ENCODE results near the gene HIVEP2. TPM values are rescaled to one million over a fixed set of nuclear protein-coding genes. Genes with fewer than 3 reads are reported as not detected.

The HIVEP2 gene
- total and polyA plus RNA-seq, 2 donors (not counting 3 experiments of a cell fraction or from before 2014, with no cell fraction given): 1.3 to 4.7 TPM

DNA sequence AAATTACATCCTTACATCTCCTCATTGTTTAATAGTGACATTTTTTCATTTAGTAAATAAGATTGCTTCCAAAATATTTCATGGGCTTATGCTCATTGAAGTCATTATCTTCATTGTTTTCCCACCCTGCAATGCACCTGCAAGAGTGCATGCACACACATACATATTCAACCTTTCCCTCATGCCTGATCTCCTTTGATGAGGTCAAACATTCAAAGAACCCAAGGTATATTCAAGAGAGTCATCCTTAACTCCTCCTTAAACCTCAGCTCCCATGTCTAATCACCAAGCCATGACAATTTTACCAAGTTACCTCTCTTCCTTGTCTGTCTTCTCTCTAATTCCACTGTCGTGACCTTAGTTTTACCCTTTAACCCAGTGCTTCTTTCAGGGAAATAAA is 56.5 kb downstream of the HIVEP2 start:
- POLR2A ChIA-PET: no interaction called here
- intact Hi-C loops (cut with micrococcal nuclease) (no loop called here), dilution Hi-C loops (cut with MboI; ENCODE audit: extremely low pct_ligation_motif_present, low sequenced_read_pairs) (no loop called here)
- no TSS peak for BruUV-seq (replicated peaks)
- no peaks in the 10 kb centered on the region for H3K9me1 ChIP-seq (replicated peaks; ENCODE audit: control insufficient read depth, extremely low read depth, insufficient read depth, low read length)
- H3K36me3 ChIP-seq (ENCODE audit: control insufficient read depth in 2 of 2, extremely low read depth in 1 of 2, insufficient read depth in 2 of 2, low read length in 2 of 2): no peaks in the 10 kb centered on the region
- FAIRE-seq (no peak), DNase-seq (ENCODE audit: low read depth, low spot score) (no peak)
- peaks cover 32% of the 10 kb centered on the region for H3K4me1 ChIP-seq (ENCODE audit: control insufficient read depth, extremely low read depth, insufficient read depth, low read length)
- H4K20me1 ChIP-seq (replicated peaks; ENCODE audit: control insufficient read depth, extremely low read depth, insufficient read depth, low read length): no peaks in the 10 kb centered on the region
- no peaks in the 10 kb centered on the region for H3K79me2 ChIP-seq (ENCODE audit: control insufficient read depth, insufficient read depth, low read length)
- no peak overlapping the region for H3K4me2 ChIP-seq (ENCODE audit: insufficient read depth, low read length)
- TF ChIP-seq FOS (IDR thresholded peaks at IDR 0.05; ENCODE audit: borderline replicate concordance, insufficient read depth, low read length): no peak
- TF ChIP-seq, protein P1, sequence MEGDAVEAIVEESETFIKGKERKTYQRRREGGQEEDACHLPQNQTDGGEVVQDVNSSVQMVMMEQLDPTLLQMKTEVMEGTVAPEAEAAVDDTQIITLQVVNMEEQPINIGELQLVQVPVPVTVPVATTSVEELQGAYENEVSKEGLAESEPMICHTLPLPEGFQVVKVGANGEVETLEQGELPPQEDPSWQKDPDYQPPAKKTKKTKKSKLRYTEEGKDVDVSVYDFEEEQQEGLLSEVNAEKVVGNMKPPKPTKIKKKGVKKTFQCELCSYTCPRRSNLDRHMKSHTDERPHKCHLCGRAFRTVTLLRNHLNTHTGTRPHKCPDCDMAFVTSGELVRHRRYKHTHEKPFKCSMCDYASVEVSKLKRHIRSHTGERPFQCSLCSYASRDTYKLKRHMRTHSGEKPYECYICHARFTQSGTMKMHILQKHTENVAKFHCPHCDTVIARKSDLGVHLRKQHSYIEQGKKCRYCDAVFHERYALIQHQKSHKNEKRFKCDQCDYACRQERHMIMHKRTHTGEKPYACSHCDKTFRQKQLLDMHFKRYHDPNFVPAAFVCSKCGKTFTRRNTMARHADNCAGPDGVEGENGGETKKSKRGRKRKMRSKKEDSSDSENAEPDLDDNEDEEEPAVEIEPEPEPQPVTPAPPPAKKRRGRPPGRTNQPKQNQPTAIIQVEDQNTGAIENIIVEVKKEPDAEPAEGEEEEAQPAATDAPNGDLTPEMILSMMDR (IDR thresholded peaks at IDR 0.05; ENCODE audit: extremely low read depth in 1 of 2, insufficient read depth in 1 of 2, low read depth in 1 of 2, low read length in 2 of 2): no peak
- H3K27ac ChIP-seq (ENCODE audit: insufficient read depth, low read depth, low read length): no peak overlapping the region
- H2AFZ ChIP-seq (ENCODE audit: low read depth, low read length): no peak overlapping the region
- no peak overlapping the region for H3K4me3 ChIP-seq (replicated peaks in 1 of 3; ENCODE audit: insufficient read depth in 1 of 3, low read depth in 1 of 3, low read length in 3 of 3)
- CTCF ChIA-PET: interaction anchor here (1.5 kb wide), 1 partner anchor 52 kb away, joined by 3 read pairs; no protein-coding TSS in a partner anchor
- no peaks in the 10 kb centered on the region for H3K27me3 ChIP-seq (ENCODE audit: control insufficient read depth in 2 of 2, insufficient read depth in 2 of 2, low read length in 2 of 2)
- H3K9me3 ChIP-seq (replicated peaks; ENCODE audit: control insufficient read depth, insufficient read depth, low read length): no peaks in the 10 kb centered on the region
- H3K9ac ChIP-seq (replicated peaks; ENCODE audit: extremely low read depth, insufficient read depth, low read length): no peak overlapping the region

DNA sequence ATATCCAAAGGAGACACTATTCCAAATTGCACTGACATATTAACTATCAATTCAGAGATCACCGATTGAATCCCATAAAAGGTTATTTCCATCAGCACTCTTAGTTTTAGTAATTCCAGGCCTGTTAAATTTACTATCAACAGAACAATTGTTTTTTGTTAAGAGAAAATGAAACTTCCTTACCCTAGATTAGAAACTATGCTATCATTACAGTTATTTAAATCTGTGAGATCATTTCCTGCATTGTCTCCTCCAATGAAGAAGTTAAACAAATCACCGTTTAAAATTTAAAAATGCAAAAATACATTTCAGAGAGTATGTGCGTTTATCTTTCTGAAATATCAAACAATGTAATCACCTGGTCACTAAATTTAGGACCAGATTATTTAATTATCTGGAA is 57.5 kb downstream of the HIVEP2 start:
- intact Hi-C loops (cut with micrococcal nuclease): no loop called here
- peaks cover 24% of the 10 kb centered on the region for H3K4me1 ChIP-seq (ENCODE audit: control insufficient read depth, extremely low read depth, insufficient read depth, low read length)
- no peak overlapping the region for H3K4me2 ChIP-seq (ENCODE audit: insufficient read depth, low read length)
- BruUV-seq (replicated peaks): no TSS peak
- DNase-seq (ENCODE audit: low read depth, low spot score) (no peak), FAIRE-seq (no peak)
- no peaks in the 10 kb centered on the region for H3K79me2 ChIP-seq (ENCODE audit: control insufficient read depth, insufficient read depth, low read length)
- no peaks in the 10 kb centered on the region for H3K9me3 ChIP-seq (replicated peaks; ENCODE audit: control insufficient read depth, insufficient read depth, low read length)
- no peak overlapping the region for H2AFZ ChIP-seq (ENCODE audit: low read depth, low read length)
- POLR2A ChIA-PET: no interaction called here
- H3K27me3 ChIP-seq (ENCODE audit: control insufficient read depth in 2 of 2, insufficient read depth in 2 of 2, low read length in 2 of 2): no peaks in the 10 kb centered on the region
- H3K27ac ChIP-seq (ENCODE audit: insufficient read depth, low read depth, low read length): no peak overlapping the region
- no peaks in the 10 kb centered on the region for H4K20me1 ChIP-seq (replicated peaks; ENCODE audit: control insufficient read depth, extremely low read depth, insufficient read depth, low read length)
- CTCF ChIA-PET: no interaction called here
- TF ChIP-seq FOS (IDR thresholded peaks at IDR 0.05; ENCODE audit: borderline replicate concordance, insufficient read depth, low read length) (no peak), POLR2AphosphoS5 (IDR thresholded peaks at IDR 0.05; ENCODE audit: insufficient read depth, low read depth, low read length) (no peak), JUN (IDR thresholded peaks at IDR 0.05; ENCODE audit: borderline replicate concordance, insufficient read depth, insufficient read length, low read depth) (no peak), MYC (IDR thresholded peaks at IDR 0.05; ENCODE audit: low read depth, low read length) (no peak)
- TF ChIP-seq, protein P1 (IDR thresholded peaks at IDR 0.05; ENCODE audit: extremely low read depth in 1 of 2, insufficient read depth in 1 of 2, low read depth in 1 of 2, low read length in 2 of 2): no peak
- TF ChIP-seq, protein P2, sequence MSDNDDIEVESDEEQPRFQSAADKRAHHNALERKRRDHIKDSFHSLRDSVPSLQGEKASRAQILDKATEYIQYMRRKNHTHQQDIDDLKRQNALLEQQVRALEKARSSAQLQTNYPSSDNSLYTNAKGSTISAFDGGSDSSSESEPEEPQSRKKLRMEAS (IDR thresholded peaks at IDR 0.05; ENCODE audit: insufficient read depth, insufficient read length): no peak
- dilution Hi-C loops (cut with MboI; ENCODE audit: extremely low pct_ligation_motif_present, low sequenced_read_pairs): no loop called here
- H3K36me3 ChIP-seq (ENCODE audit: control insufficient read depth in 2 of 2, extremely low read depth in 1 of 2, insufficient read depth in 2 of 2, low read length in 2 of 2): no peaks in the 10 kb centered on the region
- no peak overlapping the region for H3K4me3 ChIP-seq (replicated peaks in 1 of 3; ENCODE audit: insufficient read depth in 1 of 3, low read depth in 1 of 3, low read length in 3 of 3)
- H3K9ac ChIP-seq (replicated peaks; ENCODE audit: extremely low read depth, insufficient read depth, low read length): no peak overlapping the region
- H3K9me1 ChIP-seq (replicated peaks; ENCODE audit: control insufficient read depth, extremely low read depth, insufficient read depth, low read length): no peaks in the 10 kb centered on the region
